ENCODE results near the gene PPP1R26. TPM values are rescaled to one million over a fixed set of nuclear protein-coding genes. Genes with fewer than 3 reads are reported as not detected.

Gene PPP1R26
- total RNA-seq, 2 donors from 2014 or later, result 3.7 to 7.7 TPM

- ATAC-seq, result no peak
- Mint-ChIP-seq H3K27me3 (no peaks in the 10 kb centered on the region), H3K9me3 (no peaks in the 10 kb centered on the region), H3K27ac (no peak overlapping the region), H3K4me3 (no peak overlapping the region), H3K4me1 (ENCODE audit: low read depth in 2 of 2) (no peaks in the 10 kb centered on the region), H3K36me3 (no peaks in the 10 kb centered on the region)
- DNase-seq (ENCODE audit: low spot score), result no peak
These were observed 7.9 kb downstream of the PPP1R26 start for GRCh38 chr9:135487281-135488012.

DNA sequence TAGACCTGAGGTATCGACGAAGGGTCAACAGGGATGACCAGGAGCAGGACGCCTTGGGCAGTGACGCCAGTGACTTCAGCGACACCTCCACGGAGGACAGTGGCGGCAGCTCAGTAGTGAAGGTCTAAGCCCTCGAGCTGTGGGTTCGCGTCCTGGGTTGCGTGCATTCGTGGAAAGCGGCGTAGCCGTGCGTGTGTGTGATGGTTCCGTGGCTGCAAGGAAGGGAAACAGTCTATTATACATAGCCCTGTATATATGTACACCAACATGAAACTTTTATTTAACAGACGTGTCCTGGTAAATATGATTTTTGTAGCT, 8.4 kb downstream of the PPP1R26 start:
- ATAC-seq (no peak), DNase-seq (ENCODE audit: low spot score) (no peak)
- Mint-ChIP-seq H3K4me3 (no peak overlapping the region), H3K27ac (no peak overlapping the region), H3K4me1 (ENCODE audit: low read depth in 2 of 2) (no peaks in the 10 kb centered on the region), H3K9me3 (no peaks in the 10 kb centered on the region), H3K36me3 (no peaks in the 10 kb centered on the region), H3K27me3 (no peaks in the 10 kb centered on the region)

DNA sequence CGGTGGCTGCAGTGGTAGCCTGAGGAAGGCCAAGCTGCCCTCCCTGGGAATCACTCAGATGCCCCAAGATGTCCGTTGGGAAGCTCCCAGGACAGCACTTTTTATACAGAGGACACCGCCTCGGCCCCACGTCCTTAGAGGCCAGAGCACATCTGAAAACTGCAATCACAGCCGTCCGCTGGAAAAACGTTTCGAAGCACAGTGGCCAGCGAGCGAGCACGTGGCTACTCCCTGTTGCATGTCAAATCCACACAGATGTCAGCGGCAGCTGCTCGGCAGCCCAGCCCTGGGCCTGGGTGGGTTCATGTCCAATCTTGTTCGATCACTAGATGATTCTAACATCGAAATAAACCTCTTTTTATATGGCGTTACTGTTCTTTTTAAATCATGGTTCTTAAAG, 8.9 kb downstream of the PPP1R26 start:
- H3K27me3 Mint-ChIP-seq, result no peaks in the 10 kb centered on the region
- DNase-seq (ENCODE audit: low spot score) (no peak), ATAC-seq (no peak)

GRCh38 chr9:135489188-135489906, 9.8 kb downstream of the PPP1R26 start:
- Mint-ChIP-seq H3K27ac (no peak overlapping the region), H3K9me3 (no peaks in the 10 kb centered on the region), H3K36me3 (no peaks in the 10 kb centered on the region), H3K27me3 (no peaks in the 10 kb centered on the region), H3K4me1 (ENCODE audit: low read depth in 2 of 2) (no peaks in the 10 kb centered on the region), H3K4me3 (no peak overlapping the region)
- DNase-seq (ENCODE audit: low spot score) (no peak), ATAC-seq (no peak)

More for the DNA sequence above, 8.9 kb downstream of the PPP1R26 start:
- H3K36me3 Mint-ChIP-seq, result no peaks in the 10 kb centered on the region
- no peak overlapping the region for H3K4me3 Mint-ChIP-seq
- no peaks in the 10 kb centered on the region for H3K4me1 Mint-ChIP-seq (ENCODE audit: low read depth in 2 of 2)
- no peaks in the 10 kb centered on the region for H3K9me3 Mint-ChIP-seq
- H3K27ac Mint-ChIP-seq, result no peak overlapping the region

GRCh38 chr9:135490166-135490870, 10.7 kb downstream of the PPP1R26 start:
- Mint-ChIP-seq H3K4me1 (ENCODE audit: low read depth in 2 of 2) (no peaks in the 10 kb centered on the region), H3K4me3 (no peak overlapping the region), H3K36me3 (no peaks in the 10 kb centered on the region), H3K27me3 (no peaks in the 10 kb centered on the region), H3K9me3 (no peaks in the 10 kb centered on the region), H3K27ac (no peak overlapping the region)
- ATAC-seq (peak in 1 of 2 donors; percentile 46), DNase-seq (ENCODE audit: low spot score) (no peak)

DNA sequence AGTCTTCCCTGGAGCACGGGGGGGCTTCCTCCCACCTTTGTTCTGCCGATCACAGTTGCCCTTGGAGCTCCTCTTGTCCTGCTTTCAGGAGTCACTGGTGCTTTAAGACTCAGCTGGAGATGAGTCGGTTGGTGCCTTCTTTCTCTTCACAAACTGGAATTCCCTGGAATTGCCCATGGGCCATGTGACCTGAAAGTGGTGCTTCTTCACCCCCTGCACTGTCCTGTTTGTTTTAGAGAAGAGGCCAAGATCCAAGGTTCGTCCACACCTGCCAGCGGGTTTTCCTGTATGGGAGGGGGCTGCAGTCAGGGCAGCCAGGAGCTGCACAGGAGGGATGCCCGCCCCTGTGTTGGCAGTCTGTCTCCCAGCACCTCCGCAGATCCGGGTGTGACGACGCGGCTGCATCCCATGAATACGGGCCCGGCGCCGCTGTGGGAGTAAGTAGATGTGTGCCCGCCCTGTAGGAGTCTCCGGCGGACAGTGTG, 11.4 kb downstream of the PPP1R26 start:
- ATAC-seq, result no peak
- Mint-ChIP-seq H3K9me3 (no peaks in the 10 kb centered on the region), H3K4me3 (no peak overlapping the region), H3K4me1 (ENCODE audit: low read depth in 2 of 2) (no peaks in the 10 kb centered on the region), H3K27ac (no peak overlapping the region), H3K36me3 (no peaks in the 10 kb centered on the region), H3K27me3 (no peaks in the 10 kb centered on the region)
- no peak for DNase-seq (ENCODE audit: low spot score)

DNA sequence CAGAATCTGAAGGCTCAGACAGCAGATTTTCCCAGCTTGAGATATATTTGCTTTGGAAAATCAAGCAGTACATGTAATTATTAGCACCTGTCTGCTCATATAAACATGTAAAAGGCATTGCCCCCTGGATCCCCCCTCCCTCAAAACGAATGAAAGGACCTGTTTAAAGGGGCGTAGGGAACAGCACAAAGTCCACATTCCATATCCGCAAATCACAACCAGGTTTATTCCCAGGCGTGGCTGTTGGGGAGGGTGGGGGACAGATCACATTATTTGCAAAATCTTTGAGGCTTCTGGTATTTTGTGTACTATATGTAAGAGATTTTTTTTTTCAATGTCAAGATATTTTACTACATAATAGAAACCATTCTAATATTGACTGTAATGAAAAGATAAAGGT, 12.2 kb downstream of the PPP1R26 start:
- H3K36me3 Mint-ChIP-seq, result no peaks in the 10 kb centered on the region
- H3K9me3 Mint-ChIP-seq, result no peaks in the 10 kb centered on the region
- ATAC-seq, result no peak
- no peaks in the 10 kb centered on the region for H3K4me1 Mint-ChIP-seq (ENCODE audit: low read depth in 2 of 2)
- no peaks in the 10 kb centered on the region for H3K27me3 Mint-ChIP-seq
- H3K4me3 Mint-ChIP-seq, result no peak overlapping the region
- no peak for DNase-seq (ENCODE audit: low spot score)
- H3K27ac Mint-ChIP-seq, result no peak overlapping the region

DNA sequence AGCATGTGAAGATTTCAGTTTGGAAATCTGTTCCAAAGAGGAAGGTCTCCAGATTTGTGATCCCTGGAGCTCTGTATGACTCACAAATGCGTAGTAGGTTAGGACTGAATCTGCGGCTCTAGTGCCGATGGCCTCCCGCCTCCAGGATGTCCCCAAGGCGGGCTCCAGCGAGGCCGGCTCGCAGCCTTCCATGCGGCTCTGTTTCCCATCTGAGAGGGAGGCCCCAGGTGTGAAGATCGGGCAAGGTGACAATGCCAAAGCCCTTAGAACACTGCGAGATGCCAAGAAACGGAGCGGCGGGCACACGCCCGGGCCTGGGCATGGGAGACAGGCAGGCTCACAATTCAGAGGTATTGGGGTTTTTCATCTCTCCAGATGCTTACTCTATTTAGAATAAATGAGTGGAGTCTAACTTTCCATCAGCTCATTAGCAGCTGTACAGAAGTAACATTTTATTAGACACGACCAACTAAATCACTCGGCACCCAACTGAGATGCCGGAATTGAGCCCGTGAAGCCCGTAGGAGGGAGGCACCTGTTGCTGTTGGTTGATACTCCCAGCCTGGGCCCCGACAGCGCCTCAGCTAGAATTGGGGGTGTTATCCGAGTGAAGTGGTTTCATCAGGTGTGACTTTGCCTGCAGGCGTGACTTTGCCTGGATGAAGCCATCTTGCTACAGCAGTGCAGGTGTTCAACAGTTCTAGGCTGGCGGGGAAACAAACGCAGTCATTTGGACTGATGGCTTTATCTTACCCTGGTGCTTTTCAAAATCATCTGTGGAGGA, 13.5 kb downstream of the PPP1R26 start:
- Mint-ChIP-seq H3K36me3 (no peaks in the 10 kb centered on the region), H3K4me1 (ENCODE audit: low read depth in 2 of 2) (no peaks in the 10 kb centered on the region), H3K4me3 (no peak overlapping the region), H3K27ac (no peak overlapping the region), H3K27me3 (no peaks in the 10 kb centered on the region), H3K9me3 (no peaks in the 10 kb centered on the region)
- DNase-seq (ENCODE audit: low spot score), result no peak
- no peak for ATAC-seq

GRCh38 chr9:135494791-135495559, 15.4 kb downstream of the PPP1R26 start:
- no peaks in the 10 kb centered on the region for H3K27me3 Mint-ChIP-seq

GRCh38 chr9:135498381-135499126, 19.0 kb downstream of the PPP1R26 start:
- DNase-seq (ENCODE audit: low spot score) (no peak), ATAC-seq (no peak)
- peaks cover 6 to 12% of the 10 kb centered on the region in 2 donors for H3K4me1 Mint-ChIP-seq (ENCODE audit: low read depth in 2 of 2)
- H3K27me3 Mint-ChIP-seq, result no peaks in the 10 kb centered on the region
- no peak overlapping the region for H3K27ac Mint-ChIP-seq
- no peak overlapping the region for H3K4me3 Mint-ChIP-seq
- H3K36me3 Mint-ChIP-seq, result no peaks in the 10 kb centered on the region
- H3K9me3 Mint-ChIP-seq, result no peaks in the 10 kb centered on the region

More at GRCh38 chr9:135494791-135495559, 15.4 kb downstream of the PPP1R26 start:
- Mint-ChIP-seq H3K27ac (no peak overlapping the region), H3K4me1 (ENCODE audit: low read depth in 2 of 2) (peaks cover 0 to 4% of the 10 kb centered on the region in 2 donors), H3K36me3 (no peaks in the 10 kb centered on the region), H3K4me3 (no peak overlapping the region), H3K9me3 (no peaks in the 10 kb centered on the region)
- no peak for DNase-seq (ENCODE audit: low spot score)
- ATAC-seq, result no peak

DNA sequence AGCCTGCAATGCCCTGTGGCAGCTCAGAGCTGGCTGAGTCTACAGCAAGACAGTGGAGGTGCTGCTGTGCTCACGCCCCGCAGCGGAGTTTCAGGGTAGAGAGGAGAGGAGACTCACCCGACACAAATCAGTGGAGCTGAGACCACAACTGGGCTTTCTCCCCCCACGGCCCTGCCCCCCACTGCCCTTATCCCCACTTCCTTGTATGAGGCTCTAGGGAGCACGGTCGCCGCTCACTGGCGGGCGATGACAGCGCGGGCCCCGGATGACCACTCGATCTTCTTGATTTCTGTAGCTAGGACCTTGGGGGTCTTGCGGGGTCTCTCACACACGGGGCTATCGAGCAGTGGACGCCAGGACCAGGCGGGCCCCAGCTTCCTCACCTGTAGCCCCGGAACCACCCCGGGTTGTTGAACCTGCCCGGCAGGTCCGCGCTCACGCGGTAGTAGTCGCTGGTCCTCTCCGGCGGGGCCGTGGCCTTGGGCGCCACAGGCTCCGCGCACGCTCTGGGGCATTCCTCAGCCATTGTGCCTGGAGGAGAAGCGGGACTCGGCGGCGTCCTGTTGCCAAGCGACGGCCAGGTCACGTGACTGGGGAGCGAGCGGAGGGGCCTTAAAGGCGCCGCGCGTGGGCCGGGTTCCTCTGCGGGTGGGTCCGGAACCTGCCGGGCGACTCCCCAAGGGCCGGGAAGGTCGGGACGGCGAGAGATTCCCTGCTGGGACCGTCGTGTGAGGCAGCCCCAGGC, 19.9 kb downstream of the PPP1R26 start:
- peak; percentile 71 to 83 for ATAC-seq
- DNase-seq (ENCODE audit: low spot score), result peak; percentile 93
- Mint-ChIP-seq H3K36me3 (no peaks in the 10 kb centered on the region), H3K27me3 (no peaks in the 10 kb centered on the region), H3K4me3 (peak overlapping the region; percentile 84), H3K9me3 (no peaks in the 10 kb centered on the region), H3K4me1 (ENCODE audit: low read depth in 2 of 2) (peaks cover 6 to 14% of the 10 kb centered on the region in 2 donors), H3K27ac (peak overlapping the region; percentile 16 to 25)

GRCh38 chr9:135500071-135500524, 20.5 kb downstream of the PPP1R26 start:
- DNase-seq (ENCODE audit: low spot score) (no peak), ATAC-seq (peak; percentile 3)
- Mint-ChIP-seq H3K36me3 (no peaks in the 10 kb centered on the region), H3K9me3 (no peaks in the 10 kb centered on the region), H3K27ac (peak overlapping the region; percentile 28 to 66), H3K4me1 (ENCODE audit: low read depth in 2 of 2) (peaks cover 6 to 16% of the 10 kb centered on the region in 2 donors), H3K27me3 (no peaks in the 10 kb centered on the region), H3K4me3 (peak overlapping the region; percentile 84)

All from natural killer cell treated with Interleukin-12 subunit alpha and Interleukin-12 subunit beta and Interleukin-15 and Interleukin-18, amount 100 ng/mL, for 72 hours (primary cell).